ELR (cell line): ENCODE results near the gene TP53AIP1.

ENCODE experiments used
- DNase-seq: peaks from one replicate; pipeline ENCODE4 v3.0.0-alpha.2; 2015; ENCODE audit warnings: low read depth

TP53AIP1 gene

GRCh38 chr11:128905345-128906184 is 37.1 kb downstream of the TP53AIP1 start:
- peak; percentile 64 for DNase-seq

- peak; percentile 7 for DNase-seq
Measured at GRCh38 chr11:128904656-128905344, 37.9 kb downstream of the TP53AIP1 start.

GRCh38 chr11:128904303-128904655 is 38.4 kb downstream of the TP53AIP1 start:
- DNase-seq = no peak

- DNase-seq = peak; percentile 67
Measured at GRCh38 chr11:128903248-128904061, 39.2 kb downstream of the TP53AIP1 start.

- peak; percentile 78 for DNase-seq
Measured at GRCh38 chr11:128902515-128903066, 40.1 kb downstream of the TP53AIP1 start.

- DNase-seq = no peak
Measured at GRCh38 chr11:128901653-128902514, 40.8 kb downstream of the TP53AIP1 start.

- DNase-seq = no peak
Measured at GRCh38 chr11:128900468-128900867, 42.2 kb downstream of the TP53AIP1 start.

GRCh38 chr11:128898580-128899344 is 43.9 kb downstream of the TP53AIP1 start:
- DNase-seq = peak; percentile 52

- DNase-seq = no peak
Measured at GRCh38 chr11:128897826-128898225, 44.8 kb downstream of the TP53AIP1 start.

GRCh38 chr11:128896356-128896755 is 46.3 kb downstream of the TP53AIP1 start:
- peak; percentile 3 for DNase-seq

GRCh38 chr11:128895526-128895925 is 47.1 kb downstream of the TP53AIP1 start:
- DNase-seq = no peak

GRCh38 chr11:128894685-128895084 is 48.0 kb downstream of the TP53AIP1 start:
- no peak for DNase-seq

GRCh38 chr11:128894286-128894681 is 48.4 kb downstream of the TP53AIP1 start:
- DNase-seq = no peak

GRCh38 chr11:128893578-128894285 is 48.9 kb downstream of the TP53AIP1 start:
- DNase-seq = no peak

GRCh38 chr11:128892866-128893565 is 49.7 kb downstream of the TP53AIP1 start:
- no peak for DNase-seq

- no peak for DNase-seq
Measured at GRCh38 chr11:128891913-128892398, 50.7 kb downstream of the TP53AIP1 start.

GRCh38 chr11:128890543-128891368 is 51.9 kb downstream of the TP53AIP1 start, which contains the start of gene KCNJ5:
Gene KCNJ5, plus strand, starts transcription at chr11:128891356. Its CDS starts 19,918 bp downstream, at chr11:128911274.
- peak; percentile 42 for DNase-seq

GRCh38 chr11:128890216-128890542 is 52.5 kb downstream of the TP53AIP1 start:
- no peak for DNase-seq
